Measurements from ENCODE around the gene TBC1D4. TPM values are rescaled to one million over a fixed set of nuclear protein-coding genes. Genes with fewer than 3 reads are reported as not detected.

The TBC1D4 gene
- polyA plus RNA-seq, 1 experiment = 16.4 TPM

GRCh38 chr13:75514080-75514995 is 32.4 kb upstream of the TBC1D4 start:
- Histone ChIP-seq H3K27me3 (ENCODE audit: control insufficient read depth, insufficient read depth, low read length) (no peaks in the 10 kb centered on the region), H3K36me3 (ENCODE audit: control insufficient read depth, insufficient read depth, low read length) (no peaks in the 10 kb centered on the region), H3K4me3 (ENCODE audit: low read depth, low read length) (no peak overlapping the region)
- CTCF ChIA-PET = interaction anchor here (0.5 to 1.6 kb wide), 4 partner anchors 19 to 142 kb away, joined by 3 to 4 read pairs (median 3); partner anchors contain the start of gene TBC1D4
- POLR2A ChIA-PET = no interaction called here
- TF ChIP-seq, protein P1, sequence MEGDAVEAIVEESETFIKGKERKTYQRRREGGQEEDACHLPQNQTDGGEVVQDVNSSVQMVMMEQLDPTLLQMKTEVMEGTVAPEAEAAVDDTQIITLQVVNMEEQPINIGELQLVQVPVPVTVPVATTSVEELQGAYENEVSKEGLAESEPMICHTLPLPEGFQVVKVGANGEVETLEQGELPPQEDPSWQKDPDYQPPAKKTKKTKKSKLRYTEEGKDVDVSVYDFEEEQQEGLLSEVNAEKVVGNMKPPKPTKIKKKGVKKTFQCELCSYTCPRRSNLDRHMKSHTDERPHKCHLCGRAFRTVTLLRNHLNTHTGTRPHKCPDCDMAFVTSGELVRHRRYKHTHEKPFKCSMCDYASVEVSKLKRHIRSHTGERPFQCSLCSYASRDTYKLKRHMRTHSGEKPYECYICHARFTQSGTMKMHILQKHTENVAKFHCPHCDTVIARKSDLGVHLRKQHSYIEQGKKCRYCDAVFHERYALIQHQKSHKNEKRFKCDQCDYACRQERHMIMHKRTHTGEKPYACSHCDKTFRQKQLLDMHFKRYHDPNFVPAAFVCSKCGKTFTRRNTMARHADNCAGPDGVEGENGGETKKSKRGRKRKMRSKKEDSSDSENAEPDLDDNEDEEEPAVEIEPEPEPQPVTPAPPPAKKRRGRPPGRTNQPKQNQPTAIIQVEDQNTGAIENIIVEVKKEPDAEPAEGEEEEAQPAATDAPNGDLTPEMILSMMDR (IDR thresholded peaks at IDR 0.05; ENCODE audit: insufficient read depth, low read depth, low read length) = no peak
- DNase-seq (ENCODE audit: low read depth) = no peak

- no peak overlapping the region for H3K4me3 ChIP-seq (ENCODE audit: low read depth, low read length)
- ChIA-PET CTCF (interaction anchor here (1.2 to 1.6 kb wide), 3 partner anchors 11 to 31 kb away, joined by 3 to 4 read pairs (median 4); partner anchors contain the start of gene TBC1D4), POLR2A (no interaction called here)
- no peaks in the 10 kb centered on the region for H3K27me3 ChIP-seq (ENCODE audit: control insufficient read depth, insufficient read depth, low read length)
- no peak for DNase-seq (ENCODE audit: low read depth)
- TF ChIP-seq, protein P1 (IDR thresholded peaks at IDR 0.05; ENCODE audit: insufficient read depth, low read depth, low read length) = no peak
- no peaks in the 10 kb centered on the region for H3K36me3 ChIP-seq (ENCODE audit: control insufficient read depth, insufficient read depth, low read length)
Observed at GRCh38 chr13:75513271-75513670, 31.3 kb upstream of the TBC1D4 start.

DNA sequence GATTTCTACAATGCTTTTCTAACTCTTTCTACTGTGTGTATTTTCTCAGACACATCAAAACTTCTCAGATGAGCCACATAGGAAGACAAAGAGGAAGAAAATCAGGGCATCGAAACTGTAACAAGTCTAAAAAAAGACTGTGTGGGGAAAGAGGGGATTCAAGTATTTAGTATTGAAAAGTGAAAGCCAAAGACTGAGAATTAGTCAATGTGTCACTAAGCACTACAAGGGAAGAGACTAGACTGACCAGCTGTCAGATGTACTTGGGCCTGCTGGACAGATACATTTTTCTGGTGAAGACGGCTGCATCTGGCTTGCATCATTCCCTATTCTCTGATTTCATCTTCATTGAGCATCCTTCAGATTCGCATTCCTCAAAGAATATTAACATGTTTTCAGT is 30.3 kb upstream of the TBC1D4 start:
- Histone ChIP-seq H3K27me3 (ENCODE audit: control insufficient read depth, insufficient read depth, low read length) (no peaks in the 10 kb centered on the region), H3K4me3 (ENCODE audit: low read depth, low read length) (no peak overlapping the region), H3K36me3 (ENCODE audit: control insufficient read depth, insufficient read depth, low read length) (no peaks in the 10 kb centered on the region)
- TF ChIP-seq, protein P1 (IDR thresholded peaks at IDR 0.05; ENCODE audit: insufficient read depth, low read depth, low read length) = no peak
- ChIA-PET CTCF (interaction anchor here (1.2 kb wide), 1 partner anchor 10 kb away, joined by 4 read pairs; no protein-coding TSS in a partner anchor), POLR2A (no interaction called here)
- no peak for DNase-seq (ENCODE audit: low read depth)

- DNase-seq (ENCODE audit: low read depth) = no peak
- no peaks in the 10 kb centered on the region for H3K36me3 ChIP-seq (ENCODE audit: control insufficient read depth, insufficient read depth, low read length)
- ChIA-PET CTCF (interaction anchor here (1.3 kb wide), 1 partner anchor 29 kb away, joined by 5 read pairs; the partner anchor contains the start of gene TBC1D4), POLR2A (no interaction called here)
- no peak overlapping the region for H3K4me3 ChIP-seq (ENCODE audit: low read depth, low read length)
- TF ChIP-seq, protein P1 (IDR thresholded peaks at IDR 0.05; ENCODE audit: insufficient read depth, low read depth, low read length) = no peak
- no peaks in the 10 kb centered on the region for H3K27me3 ChIP-seq (ENCODE audit: control insufficient read depth, insufficient read depth, low read length)
Observed at GRCh38 chr13:75511051-75511625, 29.2 kb upstream of the TBC1D4 start.

GRCh38 chr13:75508002-75508548 is 26.1 kb upstream of the TBC1D4 start:
- Histone ChIP-seq H3K4me3 (ENCODE audit: low read depth, low read length) (no peak overlapping the region), H3K36me3 (ENCODE audit: control insufficient read depth, insufficient read depth, low read length) (no peaks in the 10 kb centered on the region), H3K27me3 (ENCODE audit: control insufficient read depth, insufficient read depth, low read length) (no peaks in the 10 kb centered on the region)
- ChIA-PET CTCF (no interaction called here), POLR2A (no interaction called here)
- TF ChIP-seq, protein P1 (IDR thresholded peaks at IDR 0.05; ENCODE audit: insufficient read depth, low read depth, low read length) = no peak
- DNase-seq (ENCODE audit: low read depth) = no peak

Measured in BJ (cell line).